Vagina (tissue), 2 donors: ENCODE data around the gene UBFD1.

Experiments
- CTCF ChIP-seq, 3 experiments: fragments of 450-650 bp in 2 of 3; fragments of 200-600 bp in 1 of 3; sonication (generic) in 1 of 3; IDR thresholded peaks; one replicate each; pipeline ENCODE4 v1.5.1; 2017 to 2019; ENCODE audit warnings: antibody characterized with exemption in 3 of 3, mild to moderate bottlenecking in 2 of 3, moderate library complexity in 2 of 3
- POLR2A ChIP-seq, 2 donors: fragments of 450-650 bp; IDR thresholded peaks; one replicate each; pipeline ENCODE4 v1.6.1; 2017; ENCODE audit warnings: antibody characterized with exemption in 2 of 2, mild to moderate bottlenecking in 2 of 2, moderate library complexity in 2 of 2

DNA sequence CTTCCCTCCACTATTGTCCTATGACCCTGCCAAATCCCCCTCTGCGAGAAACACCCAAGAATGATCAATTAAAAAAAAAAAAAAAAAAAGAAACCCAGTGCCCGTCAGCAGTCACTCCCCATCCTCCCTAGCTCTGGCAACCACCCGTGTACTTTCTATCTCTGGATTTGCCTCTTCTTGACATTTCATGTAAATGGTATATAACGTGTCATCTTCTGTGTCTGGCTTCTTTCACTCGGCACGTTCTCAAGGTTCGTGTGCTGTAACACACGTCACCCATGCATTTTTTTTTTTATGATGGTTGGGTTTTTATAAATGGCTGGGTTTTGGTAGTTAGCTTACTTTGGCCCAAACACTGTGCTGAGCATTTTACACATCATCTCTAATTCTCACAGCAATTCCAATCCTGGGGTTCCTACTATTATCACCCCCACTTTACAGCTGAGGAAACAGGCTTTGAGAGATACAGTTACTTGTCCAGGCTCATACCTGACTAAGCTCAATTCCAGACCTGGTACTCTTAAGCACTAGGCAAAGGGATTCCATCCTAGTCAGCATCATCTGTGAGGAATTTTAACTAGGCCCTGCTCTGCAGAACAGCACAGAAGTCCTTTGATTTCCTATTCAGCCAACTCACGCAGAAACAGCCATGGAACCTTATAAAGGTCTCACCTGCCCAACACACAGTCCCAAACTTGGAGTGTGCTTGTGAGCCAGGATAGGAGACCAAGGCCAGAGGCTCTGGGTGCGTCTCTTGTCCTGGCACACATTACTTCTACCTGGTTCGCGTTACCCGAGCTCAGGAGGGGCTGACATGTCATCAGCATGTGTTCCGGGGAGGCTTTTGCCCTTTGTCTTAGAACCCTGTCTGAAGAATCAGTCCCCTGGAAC lies 26.9 kb downstream of the UBFD1 start:
- TF ChIP-seq POLR2A (IDR thresholded peaks at IDR 0.05) (no peak), CTCF (IDR thresholded peaks at IDR 0.05) (no peak)
